ENCODE measurements around the gene EFCAB8.

Gene EFCAB8

GRCh38 chr20:33009214-33010132 lies 150.8 kb downstream of the EFCAB8 start:
- no peak for FAIRE-seq

DNA sequence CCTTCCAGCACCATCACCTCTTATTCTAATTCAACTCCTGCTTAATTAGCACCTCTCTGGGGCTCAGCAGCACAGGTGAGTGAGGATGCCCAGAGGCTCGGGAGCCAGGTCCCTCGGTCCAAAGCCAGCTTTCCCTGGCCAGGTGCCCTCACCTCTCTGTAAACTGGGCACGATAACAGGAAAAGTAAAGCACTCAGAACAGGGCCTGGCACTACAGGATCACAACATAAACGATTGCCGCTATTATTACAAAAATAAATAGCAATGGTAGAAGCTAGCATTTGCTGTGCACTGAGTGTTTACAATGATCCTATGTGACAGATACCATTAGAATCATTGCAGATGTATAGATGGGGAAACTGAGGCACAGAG lies 151.4 kb downstream of the EFCAB8 start:
- no peak for FAIRE-seq

- no peak for FAIRE-seq
Measured at GRCh38 chr20:33010674-33011449, 152.1 kb downstream of the EFCAB8 start.

Measured in G401.6 (cell line).